Panc1 (cell line): ENCODE data around the gene RIPPLY1. TPM values are rescaled to one million over a fixed set of nuclear protein-coding genes. Genes with fewer than 3 reads are reported as not detected.

ENCODE experiments used
- ATAC-seq: fragments of 200-7000 bp; cut with Tn5 transposase; 2 replicates; pipeline ENCODE4 v1.9.1; 2020; ENCODE audit warnings: mild to moderate bottlenecking, moderate library complexity
- BruUV-seq: library from RNA; stranded (reverse); fragments of 400-500 nt; replicated peaks from 2 replicates; lab custom pipeline; 2021; lab: Mats Ljungman, UMichigan
- CTCF ChIA-PET: fragments of 300-600 bp; sonication (Branson Sonifier 250); formaldehyde crosslinking; loops from one replicate; lab custom pipeline; 2022; ENCODE audit warnings: antibody characterized with exemption; lab: Charles Lee
- POLR2A ChIA-PET: fragments of 300-600 bp; sonication (Branson Sonifier 250); formaldehyde crosslinking; loops from one replicate; lab custom pipeline; 2022; ENCODE audit warnings: antibody characterized with exemption; lab: Charles Lee
- DNase-seq: peaks from one replicate; pipeline ENCODE4 v3.0.0-alpha.2; 2010; ENCODE audit warnings: low read depth, low spot score
- H3K27ac ChIP-seq: 2 replicates; pipeline ENCODE4 v1.5.1; 2011; ENCODE audit warnings: mild to moderate bottlenecking, low read length, inconsistent platforms
- H3K27me3 ChIP-seq: fragments of 200-500 bp; sonication (Bioruptor generic); 2 replicates; pipeline ENCODE4 v1.6.0; 2014; ENCODE audit warnings: low read length, inconsistent platforms; ENCODE audit not compliant: control insufficient read depth, insufficient read depth
- H3K36me3 ChIP-seq: fragments of 200-500 bp; sonication (Bioruptor generic); 2 replicates; pipeline ENCODE4 v1.5.1; 2014; ENCODE audit warnings: inconsistent platforms, mild to moderate bottlenecking, low read length, moderate library complexity; ENCODE audit not compliant: control insufficient read depth, insufficient read depth
- H3K4me1 ChIP-seq: 2 replicates; pipeline ENCODE4 v1.5.1; 2011; ENCODE audit warnings: inconsistent platforms, mild to moderate bottlenecking, low read length, moderate library complexity; ENCODE audit not compliant: control insufficient read depth, insufficient read depth
- H3K4me3 ChIP-seq, 2 experiments: 2 replicates each; pipeline ENCODE4 v1.5.1; 2011 to 2012; ENCODE audit warnings: low read depth in 2 of 2, low read length in 2 of 2, mild to moderate bottlenecking in 2 of 2, inconsistent platforms in 1 of 2, moderate library complexity in 1 of 2
- H3K9me3 ChIP-seq: fragments of 200-500 bp; sonication (Bioruptor generic); 2 replicates; pipeline ENCODE4 v1.5.1; 2014; ENCODE audit warnings: low read depth, mild to moderate bottlenecking, inconsistent platforms, low read length, moderate library complexity; ENCODE audit not compliant: control insufficient read depth, insufficient read depth
- POLR2AphosphoS5 ChIP-seq: IDR thresholded peaks from 2 replicates; pipeline ENCODE4 v1.6.1; 2012; ENCODE audit warnings: mild to moderate bottlenecking, low read depth, low read length, moderate library complexity
- REST ChIP-seq, 2 experiments: IDR thresholded peaks; 2 replicates each; pipeline ENCODE4 v1.6.1; 2011 to 2012; ENCODE audit warnings: low read depth in 2 of 2, control low read depth in 1 of 2, low read length in 1 of 2, mild to moderate bottlenecking in 1 of 2, moderate library complexity in 1 of 2; ENCODE audit not compliant: insufficient read depth in 1 of 2
- SIN3A ChIP-seq: IDR thresholded peaks from 2 replicates; pipeline ENCODE4 v1.6.1; 2012; ENCODE audit warnings: low read depth, mild to moderate bottlenecking, low read length, moderate library complexity, borderline replicate concordance; ENCODE audit not compliant: insufficient read depth
- TCF7L2 ChIP-seq: IDR thresholded peaks from 2 replicates; pipeline ENCODE4 v1.6.1; 2011; ENCODE audit warnings: mild to moderate bottlenecking, low read depth, low read length, inconsistent platforms
- in situ Hi-C: cut with HindIII; loops from 2 replicates; pipeline ENCODE4 v1.10.0; 2016; ENCODE audit warnings: low sequenced_read_pairs, low pct_unique_long_range_greater_than_20kb
- intact Hi-C: fragments of 100-400 bp; cut with micrococcal nuclease; formaldehyde crosslinking; loops from one replicate; pipeline ENCODE4 v1.10.0; 2022; ENCODE audit not compliant: unreplicated experiment
- total RNA-seq: library from RNA; stranded (reverse); gene quantifications from one replicate; pipeline ENCODE4 v1.2.1, GENCODE V29; 2021; ENCODE audit not compliant: unreplicated experiment
- TF ChIP-seq, protein P1 (sequence below): fragments of 450-650 bp; IDR thresholded peaks from 2 replicates; pipeline ENCODE4 v1.5.1; 2017; ENCODE audit warnings: mild to moderate bottlenecking

The RIPPLY1 gene
- total RNA-seq, 1 experiment from 2014 or later: not detected

GRCh38 chrX:106932492-106932923 is 29.4 kb upstream of the RIPPLY1 start:
- BruUV-seq: no TSS peak
- H3K27me3 ChIP-seq: no peaks in the 10 kb centered on the region
- ATAC-seq (no peak), DNase-seq (no peak)
- in situ Hi-C loops (no loop called here), intact Hi-C loops (no loop called here)
- no peaks in the 10 kb centered on the region for H3K4me1 ChIP-seq
- no peaks in the 10 kb centered on the region for H3K9me3 ChIP-seq
- no peaks in the 10 kb centered on the region for H3K36me3 ChIP-seq
- H3K4me3 ChIP-seq: no peak overlapping the region
- ChIA-PET POLR2A (no interaction called here), CTCF (no interaction called here)
- no peak for TF ChIP-seq POLR2AphosphoS5
- TF ChIP-seq, protein P1, sequence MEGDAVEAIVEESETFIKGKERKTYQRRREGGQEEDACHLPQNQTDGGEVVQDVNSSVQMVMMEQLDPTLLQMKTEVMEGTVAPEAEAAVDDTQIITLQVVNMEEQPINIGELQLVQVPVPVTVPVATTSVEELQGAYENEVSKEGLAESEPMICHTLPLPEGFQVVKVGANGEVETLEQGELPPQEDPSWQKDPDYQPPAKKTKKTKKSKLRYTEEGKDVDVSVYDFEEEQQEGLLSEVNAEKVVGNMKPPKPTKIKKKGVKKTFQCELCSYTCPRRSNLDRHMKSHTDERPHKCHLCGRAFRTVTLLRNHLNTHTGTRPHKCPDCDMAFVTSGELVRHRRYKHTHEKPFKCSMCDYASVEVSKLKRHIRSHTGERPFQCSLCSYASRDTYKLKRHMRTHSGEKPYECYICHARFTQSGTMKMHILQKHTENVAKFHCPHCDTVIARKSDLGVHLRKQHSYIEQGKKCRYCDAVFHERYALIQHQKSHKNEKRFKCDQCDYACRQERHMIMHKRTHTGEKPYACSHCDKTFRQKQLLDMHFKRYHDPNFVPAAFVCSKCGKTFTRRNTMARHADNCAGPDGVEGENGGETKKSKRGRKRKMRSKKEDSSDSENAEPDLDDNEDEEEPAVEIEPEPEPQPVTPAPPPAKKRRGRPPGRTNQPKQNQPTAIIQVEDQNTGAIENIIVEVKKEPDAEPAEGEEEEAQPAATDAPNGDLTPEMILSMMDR: no peak
- TF ChIP-seq SIN3A: no peak
- TF ChIP-seq TCF7L2: no peak
- TF ChIP-seq REST (IDR thresholded peaks at IDR 0.05; ENCODE audit: insufficient read depth in 1 of 2, low read depth in 2 of 2, low read length in 1 of 2): no peak
- H3K27ac ChIP-seq: no peak overlapping the region

DNA sequence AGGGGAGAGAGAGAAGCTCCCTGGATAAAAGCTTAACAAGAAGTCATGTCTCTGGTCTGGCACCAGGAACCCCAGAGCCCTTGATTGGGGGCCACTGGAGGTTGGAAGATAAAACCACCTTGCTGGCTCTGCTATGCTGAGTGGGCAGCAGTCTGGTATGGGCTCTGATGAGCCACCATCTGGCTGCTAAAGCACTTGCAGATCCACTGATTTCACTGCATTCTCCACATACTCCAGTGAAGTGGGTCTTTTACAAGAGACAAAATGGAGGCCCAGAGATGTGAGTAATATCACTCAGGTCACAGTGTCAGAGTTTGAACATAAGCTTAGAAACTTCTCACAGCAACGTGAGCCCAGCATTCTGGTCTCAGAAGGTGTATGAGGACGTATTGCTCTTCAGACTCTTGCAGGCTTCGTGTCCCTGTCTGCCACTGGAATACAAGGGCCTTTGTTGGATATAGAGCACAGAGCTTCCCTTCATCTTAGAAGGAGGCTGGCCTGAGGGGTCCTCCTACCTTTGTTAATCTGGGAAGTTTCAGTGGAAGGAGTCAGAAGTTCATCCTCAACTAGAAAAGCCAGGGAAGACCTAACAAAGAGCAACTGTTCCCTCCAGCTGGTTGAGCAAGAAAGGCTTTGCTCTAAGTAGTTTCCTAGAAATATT is 28.8 kb upstream of the RIPPLY1 start:
- H3K27ac ChIP-seq: no peak overlapping the region
- ATAC-seq: no peak
- no TSS peak for BruUV-seq
- H3K36me3 ChIP-seq: no peaks in the 10 kb centered on the region
- DNase-seq: no peak
- intact Hi-C loops (no loop called here), in situ Hi-C loops (no loop called here)
- CTCF ChIA-PET: no interaction called here
- no peak overlapping the region for H3K4me3 ChIP-seq
- POLR2A ChIA-PET: interaction anchor here (0.7 kb wide), 1 partner anchor 39 kb away, joined by 3 read pairs; no protein-coding TSS in a partner anchor
- H3K4me1 ChIP-seq: no peaks in the 10 kb centered on the region
- no peaks in the 10 kb centered on the region for H3K9me3 ChIP-seq
- no peak for TF ChIP-seq TCF7L2
- no peak for TF ChIP-seq REST (IDR thresholded peaks at IDR 0.05; ENCODE audit: insufficient read depth in 1 of 2, low read depth in 2 of 2, low read length in 1 of 2)
- TF ChIP-seq SIN3A: no peak
- no peak for TF ChIP-seq POLR2AphosphoS5
- TF ChIP-seq, protein P1: no peak
- H3K27me3 ChIP-seq: no peaks in the 10 kb centered on the region
